MCF 10A (cell line): ENCODE data around the gene ZRSR2. TPM values are rescaled to one million over a fixed set of nuclear protein-coding genes. Genes with fewer than 3 reads are reported as not detected.

ENCODE experiments used
- BruUV-seq: library from RNA; stranded (reverse); fragments of 400-500 nt; replicated peaks from 2 replicates; lab custom pipeline; 2021; lab: Mats Ljungman, UMichigan
- CTCF ChIA-PET: fragments of 300-600 bp; sonication (Branson Sonifier 250); formaldehyde crosslinking; extraction: SDS; loops from one replicate; lab custom pipeline; 2021; ENCODE audit warnings: antibody characterized with exemption, inconsistent platforms; lab: Yijun Ruan, JAX
- POLR2A ChIA-PET: fragments of 300-600, 350-650 bp; sonication (Branson Sonifier 250); formaldehyde crosslinking; extraction: SDS; loops from one replicate; lab custom pipeline; 2020; ENCODE audit warnings: antibody characterized with exemption, inconsistent platforms; lab: Yijun Ruan, JAX
- DNase-seq: peaks from one replicate; pipeline ENCODE4 v3.0.0-alpha.2; 2018; ENCODE audit not compliant: unreplicated experiment
- H3K27ac Mint-ChIP-seq: one replicate; pipeline ENCODE4 v1.8.0; 2022; ENCODE audit warnings: mild to moderate bottlenecking, low read depth, mixed read lengths; ENCODE audit not compliant: unreplicated experiment
- H3K27me3 Mint-ChIP-seq: one replicate; pipeline ENCODE4 v1.8.0; 2022; ENCODE audit warnings: mixed read lengths; ENCODE audit not compliant: insufficient read depth, unreplicated experiment
- H3K36me3 Mint-ChIP-seq: one replicate; pipeline ENCODE4 v1.8.0; 2022; ENCODE audit warnings: mild to moderate bottlenecking, moderate library complexity, mixed read lengths; ENCODE audit not compliant: insufficient read depth, unreplicated experiment
- H3K4me1 Mint-ChIP-seq: one replicate; pipeline ENCODE4 v1.8.0; 2022; ENCODE audit warnings: mixed read lengths; ENCODE audit not compliant: insufficient read depth, unreplicated experiment
- H3K4me3 Mint-ChIP-seq: one replicate; pipeline ENCODE4 v1.8.0; 2022; ENCODE audit warnings: mild to moderate bottlenecking, moderate library complexity, mixed read lengths; ENCODE audit not compliant: unreplicated experiment
- H3K9me3 Mint-ChIP-seq: one replicate; pipeline ENCODE4 v1.8.0; 2022; ENCODE audit warnings: mixed read lengths; ENCODE audit not compliant: unreplicated experiment
- intact Hi-C: fragments of 100-400 bp; cut with micrococcal nuclease; formaldehyde crosslinking; loops from 2 replicates; pipeline ENCODE4 v1.14.1; 2022
- total RNA-seq: library from RNA; stranded (reverse); gene quantifications from 2 replicates; pipeline ENCODE4 v1.2.3, GENCODE V29; 2022
- TF ChIP-seq, protein P1 (sequence below): fragments of 200-600 bp; IDR thresholded peaks from one replicate; pipeline ENCODE4 v1.8.0; 2022; ENCODE audit warnings: antibody characterized with exemption, mild to moderate bottlenecking; ENCODE audit not compliant: unreplicated experiment

Gene ZRSR2
- total RNA-seq, 1 experiment from 2014 or later = 20.3 TPM

DNA sequence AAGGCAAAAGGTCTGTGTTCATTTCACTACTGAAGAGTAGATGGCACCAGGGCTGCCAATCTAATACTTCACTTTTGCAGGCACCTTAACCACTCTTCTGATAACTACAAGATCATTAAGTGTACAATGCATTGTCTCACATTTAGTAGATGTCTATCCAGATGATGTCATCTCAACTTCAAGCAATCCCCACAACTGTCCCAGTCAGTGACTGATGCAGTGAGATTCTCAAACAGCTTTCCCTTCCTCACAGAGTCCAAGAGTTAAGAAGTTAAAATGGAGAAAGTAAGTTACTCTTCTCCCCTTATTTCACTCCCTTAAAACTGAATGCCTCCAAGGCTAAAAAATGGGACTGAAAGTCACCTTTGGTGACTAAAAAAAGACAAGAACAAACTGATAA, 53.7 kb downstream of the ZRSR2 start:
- CTCF ChIA-PET = no interaction called here

DNA sequence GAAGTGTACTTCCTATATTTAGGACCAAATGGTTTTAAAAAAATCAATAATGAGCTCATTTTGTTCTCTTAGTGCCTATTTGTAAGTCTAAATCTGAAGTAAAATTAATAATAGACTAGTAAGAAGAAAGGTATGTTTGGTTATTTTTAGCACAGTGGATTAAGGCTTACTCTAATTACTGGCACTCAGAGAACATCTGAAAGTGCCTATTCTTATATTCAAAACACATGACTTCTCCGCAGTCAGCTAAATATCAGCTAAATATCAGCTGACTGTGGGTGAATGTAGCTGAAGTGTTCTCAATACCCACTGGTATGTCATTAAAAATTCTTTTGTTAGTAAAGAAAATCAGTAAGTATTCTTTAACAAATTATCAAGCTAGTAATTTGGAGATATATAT, 58.3 kb downstream of the ZRSR2 start:
- DNase-seq = no peak
- intact Hi-C loops = no loop called here
- no peak overlapping the region for H3K4me3 Mint-ChIP-seq
- TF ChIP-seq, protein P1, sequence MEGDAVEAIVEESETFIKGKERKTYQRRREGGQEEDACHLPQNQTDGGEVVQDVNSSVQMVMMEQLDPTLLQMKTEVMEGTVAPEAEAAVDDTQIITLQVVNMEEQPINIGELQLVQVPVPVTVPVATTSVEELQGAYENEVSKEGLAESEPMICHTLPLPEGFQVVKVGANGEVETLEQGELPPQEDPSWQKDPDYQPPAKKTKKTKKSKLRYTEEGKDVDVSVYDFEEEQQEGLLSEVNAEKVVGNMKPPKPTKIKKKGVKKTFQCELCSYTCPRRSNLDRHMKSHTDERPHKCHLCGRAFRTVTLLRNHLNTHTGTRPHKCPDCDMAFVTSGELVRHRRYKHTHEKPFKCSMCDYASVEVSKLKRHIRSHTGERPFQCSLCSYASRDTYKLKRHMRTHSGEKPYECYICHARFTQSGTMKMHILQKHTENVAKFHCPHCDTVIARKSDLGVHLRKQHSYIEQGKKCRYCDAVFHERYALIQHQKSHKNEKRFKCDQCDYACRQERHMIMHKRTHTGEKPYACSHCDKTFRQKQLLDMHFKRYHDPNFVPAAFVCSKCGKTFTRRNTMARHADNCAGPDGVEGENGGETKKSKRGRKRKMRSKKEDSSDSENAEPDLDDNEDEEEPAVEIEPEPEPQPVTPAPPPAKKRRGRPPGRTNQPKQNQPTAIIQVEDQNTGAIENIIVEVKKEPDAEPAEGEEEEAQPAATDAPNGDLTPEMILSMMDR = no peak
- ChIA-PET CTCF (interaction anchor here (0.6 to 1.9 kb wide), 4 partner anchors 8 to 711 kb away, joined by 3 to 9 read pairs (median 4); no protein-coding TSS in a partner anchor), POLR2A (no interaction called here)
- no peaks in the 10 kb centered on the region for H3K9me3 Mint-ChIP-seq
- BruUV-seq = no TSS peak
- H3K27ac Mint-ChIP-seq = no peak overlapping the region
- peaks cover 34% of the 10 kb centered on the region for H3K27me3 Mint-ChIP-seq
- H3K4me1 Mint-ChIP-seq = no peaks in the 10 kb centered on the region
- H3K36me3 Mint-ChIP-seq = peaks cover 5% of the 10 kb centered on the region

More for the DNA sequence above, 53.7 kb downstream of the ZRSR2 start:
- POLR2A ChIA-PET = no interaction called here
- Mint-ChIP-seq H3K4me3 (no peak overlapping the region), H3K4me1 (no peaks in the 10 kb centered on the region), H3K9me3 (no peaks in the 10 kb centered on the region), H3K27ac (no peak overlapping the region), H3K27me3 (peaks cover 11% of the 10 kb centered on the region), H3K36me3 (peaks cover 6% of the 10 kb centered on the region)
- intact Hi-C loops = no loop called here
- TF ChIP-seq, protein P1 = no peak
- no TSS peak for BruUV-seq
- no peak for DNase-seq

DNA sequence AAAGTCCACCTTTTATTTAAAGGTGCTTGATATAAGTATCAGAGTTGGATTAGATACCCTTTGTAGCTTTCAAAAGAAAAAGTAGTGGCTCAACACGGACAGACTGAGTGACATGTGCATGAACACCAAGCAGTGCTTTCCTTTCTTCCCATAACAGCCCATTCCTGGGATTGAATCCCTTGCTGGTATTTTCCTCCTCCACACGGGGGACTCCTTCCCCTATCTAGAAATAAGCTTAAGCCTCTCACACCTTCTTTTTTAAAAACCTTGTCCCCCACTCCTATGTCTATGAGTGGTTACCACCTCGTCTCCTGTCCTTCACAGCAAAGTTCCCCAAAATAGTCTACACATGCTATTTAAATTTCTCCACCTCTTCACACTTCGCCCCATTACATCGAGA, 59.3 kb downstream of the ZRSR2 start:
- H3K36me3 Mint-ChIP-seq = no peaks in the 10 kb centered on the region
- H3K4me3 Mint-ChIP-seq = no peak overlapping the region
- TF ChIP-seq, protein P1 = no peak
- H3K27me3 Mint-ChIP-seq = peaks cover 34% of the 10 kb centered on the region
- ChIA-PET POLR2A (interaction anchor here (1.3 kb wide), 1 partner anchor 59 kb away, joined by 3 read pairs; the partner anchor contains the start of gene ZRSR2), CTCF (interaction anchor here (0.6 to 1.9 kb wide), 3 partner anchors 9 to 123 kb away, joined by 3 to 9 read pairs (median 6); no protein-coding TSS in a partner anchor)
- BruUV-seq = no TSS peak
- H3K27ac Mint-ChIP-seq = no peak overlapping the region
- no peaks in the 10 kb centered on the region for H3K9me3 Mint-ChIP-seq
- intact Hi-C loops = no loop called here
- DNase-seq = peak; percentile 22
- H3K4me1 Mint-ChIP-seq = no peaks in the 10 kb centered on the region

DNA sequence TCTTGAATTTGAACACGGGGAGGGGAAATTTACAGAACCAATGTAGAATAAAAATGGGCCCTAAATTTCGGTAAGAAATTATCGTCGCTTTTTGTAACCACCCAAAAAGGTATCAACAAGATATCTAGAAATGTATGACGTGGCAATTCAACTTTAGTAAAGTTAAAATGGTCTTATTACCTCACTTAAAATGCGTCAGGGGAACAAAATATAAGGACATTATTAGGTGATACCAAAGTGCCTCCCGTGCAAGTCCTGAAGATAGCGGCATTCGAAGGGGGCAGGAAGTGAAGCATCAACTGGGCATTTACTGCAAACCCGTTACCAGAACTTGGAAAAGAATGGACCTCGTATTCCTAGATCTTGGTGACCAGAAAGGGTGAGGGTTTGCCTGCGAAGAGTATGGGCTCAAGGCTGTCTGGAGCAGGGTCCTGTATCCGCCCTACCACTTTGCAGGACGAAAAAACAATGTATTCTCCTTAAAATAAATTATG, 63.3 kb downstream of the ZRSR2 start:
- H3K27ac Mint-ChIP-seq = no peak overlapping the region
- CTCF ChIA-PET = no interaction called here
- intact Hi-C loops = loop anchor here (5.0 to 10.0 kb wide), 2 partner anchors 61 to 581 kb away; partner anchors contain the start of gene ZRSR2
- H3K4me3 Mint-ChIP-seq = peak overlapping the region; percentile 93
- no peaks in the 10 kb centered on the region for H3K36me3 Mint-ChIP-seq
- peaks cover 6% of the 10 kb centered on the region for H3K4me1 Mint-ChIP-seq
- TF ChIP-seq, protein P1 = no peak
- peak; percentile 11 for DNase-seq
- no TSS peak for BruUV-seq
- H3K27me3 Mint-ChIP-seq = peaks cover 29% of the 10 kb centered on the region
- H3K9me3 Mint-ChIP-seq = no peaks in the 10 kb centered on the region
- POLR2A ChIA-PET = no interaction called here
